ENCODE measurements around the gene KCNT2. TPM values are rescaled to one million over a fixed set of nuclear protein-coding genes. Genes with fewer than 3 reads are reported as not detected.

KCNT2 gene
- total RNA-seq, 1 experiment from 2014 or later, result not detected

GRCh38 chr1:196373798-196374197, 234.4 kb downstream of the KCNT2 start:
- Histone ChIP-seq H4K20me1 (ENCODE audit: insufficient read depth) (no peaks in the 10 kb centered on the region), H3K36me3 (ENCODE audit: control insufficient read depth in 1 of 2, insufficient read depth in 2 of 2, low read length in 2 of 2) (no peaks in the 10 kb centered on the region), H3K27me3 (ENCODE audit: insufficient read depth, low read length) (no peaks in the 10 kb centered on the region), H3K9me2 (ENCODE audit: insufficient read depth) (no peaks in the 10 kb centered on the region; the same call in 1 of the 2 replicates), H3K27ac (ENCODE audit: low read depth, low read length) (no peak overlapping the region), H3K4me2 (ENCODE audit: low read length) (no peak overlapping the region), H3K4me3 (replicated peaks in 1 of 2; ENCODE audit: low read depth in 1 of 2, low read length in 2 of 2) (no peak overlapping the region), H2AFZ (ENCODE audit: low read depth, low read length, poor library complexity, severe bottlenecking) (peak overlapping the region; percentile 96), H3K9me3 (ENCODE audit: control insufficient read depth in 1 of 2, insufficient read depth in 1 of 2, low read depth in 1 of 2, low read length in 2 of 2) (no peaks in the 10 kb centered on the region), H3K79me2 (ENCODE audit: insufficient read depth, low read length) (no peaks in the 10 kb centered on the region), H3K9ac (ENCODE audit: low read length) (no peak overlapping the region), H3K4me1 (ENCODE audit: control insufficient read depth in 1 of 2, insufficient read depth in 2 of 2, low read length in 2 of 2) (no peaks in the 10 kb centered on the region)
- no peak for TF ChIP-seq POLR2AphosphoS5 (IDR thresholded peaks at IDR 0.05; ENCODE audit: low read depth, low read length)
- TF ChIP-seq JUND (IDR thresholded peaks at IDR 0.05), result no peak
- DNase-seq (ENCODE audit: low read depth, low spot score), result no peak
- ChIA-PET RAD21 (ENCODE audit: low non-redundant PET in 1 of 2, low total read pairs in 2 of 2, uncharacterized antibody in 2 of 2, unreplicated experiment in 2 of 2) (no interaction called here), POLR2A (no interaction called here), CTCF (interaction anchor here (2.1 to 2.6 kb wide), 2 partner anchors 8 to 18 kb away, joined by 7 to 11 read pairs; no protein-coding TSS in a partner anchor)
- no peak for ATAC-seq
- BruUV-seq (replicated peaks), result no TSS peak
- intact Hi-C loops (cut with micrococcal nuclease), result no loop called here

DNA sequence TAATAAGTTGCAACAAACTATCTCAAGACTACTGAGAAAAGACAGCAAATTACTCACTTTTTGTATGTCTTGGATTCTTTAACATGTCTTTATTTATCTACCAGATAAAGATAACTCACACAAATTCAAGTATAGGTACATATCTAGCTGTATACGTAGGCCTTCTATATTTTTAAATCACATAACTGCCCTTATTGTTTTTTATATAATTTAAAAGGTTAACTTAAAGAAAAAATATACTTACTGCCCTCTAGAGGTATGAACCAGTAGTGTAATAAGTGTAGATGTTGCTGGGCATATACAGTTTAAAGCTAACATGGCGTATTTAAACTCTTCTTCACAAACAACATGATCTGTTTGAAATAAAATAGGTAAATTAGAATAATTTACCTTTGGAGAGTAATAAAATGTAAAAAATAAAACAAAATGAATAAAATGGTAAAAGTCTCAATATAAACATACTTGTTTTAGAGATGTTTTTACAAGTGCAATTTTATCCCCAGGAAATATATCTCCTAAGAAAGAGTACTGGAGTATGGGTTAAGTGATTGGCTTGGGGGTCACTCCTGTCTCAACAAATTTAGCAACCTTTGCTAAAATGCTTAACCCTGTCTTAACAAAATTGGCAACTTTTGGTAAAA, 235.2 kb downstream of the KCNT2 start:
- no TSS peak for BruUV-seq (replicated peaks)

More for the DNA sequence above, 235.2 kb downstream of the KCNT2 start:
- TF ChIP-seq POLR2AphosphoS5 (IDR thresholded peaks at IDR 0.05; ENCODE audit: low read depth, low read length) (no peak), RAD21 (IDR thresholded peaks at IDR 0.05; ENCODE audit: low read depth) (peak; percentile 27; the same call in 1 of the 2 replicates), EGR1 (IDR thresholded peaks at IDR 0.05; ENCODE audit: low read depth) (no peak)
- TF ChIP-seq, protein P1, sequence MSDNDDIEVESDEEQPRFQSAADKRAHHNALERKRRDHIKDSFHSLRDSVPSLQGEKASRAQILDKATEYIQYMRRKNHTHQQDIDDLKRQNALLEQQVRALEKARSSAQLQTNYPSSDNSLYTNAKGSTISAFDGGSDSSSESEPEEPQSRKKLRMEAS (IDR thresholded peaks at IDR 0.05), result no peak
- TF ChIP-seq, protein P2, sequence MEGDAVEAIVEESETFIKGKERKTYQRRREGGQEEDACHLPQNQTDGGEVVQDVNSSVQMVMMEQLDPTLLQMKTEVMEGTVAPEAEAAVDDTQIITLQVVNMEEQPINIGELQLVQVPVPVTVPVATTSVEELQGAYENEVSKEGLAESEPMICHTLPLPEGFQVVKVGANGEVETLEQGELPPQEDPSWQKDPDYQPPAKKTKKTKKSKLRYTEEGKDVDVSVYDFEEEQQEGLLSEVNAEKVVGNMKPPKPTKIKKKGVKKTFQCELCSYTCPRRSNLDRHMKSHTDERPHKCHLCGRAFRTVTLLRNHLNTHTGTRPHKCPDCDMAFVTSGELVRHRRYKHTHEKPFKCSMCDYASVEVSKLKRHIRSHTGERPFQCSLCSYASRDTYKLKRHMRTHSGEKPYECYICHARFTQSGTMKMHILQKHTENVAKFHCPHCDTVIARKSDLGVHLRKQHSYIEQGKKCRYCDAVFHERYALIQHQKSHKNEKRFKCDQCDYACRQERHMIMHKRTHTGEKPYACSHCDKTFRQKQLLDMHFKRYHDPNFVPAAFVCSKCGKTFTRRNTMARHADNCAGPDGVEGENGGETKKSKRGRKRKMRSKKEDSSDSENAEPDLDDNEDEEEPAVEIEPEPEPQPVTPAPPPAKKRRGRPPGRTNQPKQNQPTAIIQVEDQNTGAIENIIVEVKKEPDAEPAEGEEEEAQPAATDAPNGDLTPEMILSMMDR (IDR thresholded peaks at IDR 0.05 in 2 of 3, conservative IDR thresholded peaks at IDR 0.05 in 1 of 3; ENCODE audit: borderline replicate concordance in 1 of 3, insufficient read depth in 1 of 3, low read depth in 2 of 3, low read length in 2 of 3), result peak in 2 of 3 experiments; percentile 26 to 40; a peak in 4 of 6 replicates
- Histone ChIP-seq H3K27me3 (ENCODE audit: insufficient read depth, low read length) (no peaks in the 10 kb centered on the region), H3K4me1 (ENCODE audit: control insufficient read depth in 1 of 2, insufficient read depth in 2 of 2, low read length in 2 of 2) (no peaks in the 10 kb centered on the region), H3K4me3 (replicated peaks in 1 of 2; ENCODE audit: low read depth in 1 of 2, low read length in 2 of 2) (no peak overlapping the region), H3K9ac (ENCODE audit: low read length) (no peak overlapping the region), H3K27ac (ENCODE audit: low read depth, low read length) (no peak overlapping the region), H3K4me2 (ENCODE audit: low read length) (no peak overlapping the region), H2AFZ (ENCODE audit: low read depth, low read length, poor library complexity, severe bottlenecking) (peak overlapping the region; percentile 96), H3K36me3 (ENCODE audit: control insufficient read depth in 1 of 2, insufficient read depth in 2 of 2, low read length in 2 of 2) (no peaks in the 10 kb centered on the region), H4K20me1 (ENCODE audit: insufficient read depth) (no peaks in the 10 kb centered on the region), H3K79me2 (ENCODE audit: insufficient read depth, low read length) (no peaks in the 10 kb centered on the region), H3K9me3 (ENCODE audit: control insufficient read depth in 1 of 2, insufficient read depth in 1 of 2, low read depth in 1 of 2, low read length in 2 of 2) (no peaks in the 10 kb centered on the region), H3K9me2 (ENCODE audit: insufficient read depth) (no peaks in the 10 kb centered on the region)
- ChIA-PET POLR2A (no interaction called here), RAD21 (ENCODE audit: low non-redundant PET in 1 of 2, low total read pairs in 2 of 2, uncharacterized antibody in 2 of 2, unreplicated experiment in 2 of 2) (no interaction called here), CTCF (interaction anchor here (0.6 to 2.6 kb wide), 8 partner anchors 8 to 140 kb away, joined by 3 to 11 read pairs (median 4); no protein-coding TSS in a partner anchor)
- intact Hi-C loops (cut with micrococcal nuclease), result no loop called here
- DNase-seq (ENCODE audit: low read depth, low spot score), result peak; percentile 34
- ATAC-seq, result peak; percentile 63; the same call in 1 of the 2 replicates

Measured in HCT116 (cell line).